Muscle layer of duodenum (tissue), 2 donors: Measurements from ENCODE around the gene SOX6.
"Not testable (repeated sequence)": the region's sequence is repeated elsewhere in the genome, so short reads cannot be mapped to it uniquely, and the experiment has no call there.

Experiments
- H3K27ac ChIP-seq: one replicate; pipeline ENCODE4 v1.7.0; 2013; ENCODE audit warnings: mild to moderate bottlenecking, low read length
- H3K27me3 ChIP-seq: one replicate; pipeline ENCODE4 v1.7.0; 2013; ENCODE audit warnings: low read depth, mild to moderate bottlenecking, control low read depth, low read length
- H3K36me3 ChIP-seq, 2 donors: one replicate each; pipeline ENCODE4 v1.7.0; 2013; ENCODE audit warnings: low read length in 2 of 2, control low read depth in 1 of 2, mild to moderate bottlenecking in 1 of 2; ENCODE audit not compliant: insufficient read depth in 2 of 2, control insufficient read depth in 1 of 2
- H3K4me1 ChIP-seq, 2 donors: one replicate each; pipeline ENCODE4 v1.7.0; 2013; ENCODE audit warnings: low read length in 2 of 2, mild to moderate bottlenecking in 2 of 2, control low read depth in 1 of 2, moderate library complexity in 1 of 2; ENCODE audit not compliant: insufficient read depth in 2 of 2, control insufficient read depth in 1 of 2
- H3K4me3 ChIP-seq, 2 donors: one replicate each; pipeline ENCODE4 v1.7.0; 2013; ENCODE audit warnings: low read length in 2 of 2, low read depth in 1 of 2, mild to moderate bottlenecking in 1 of 2
- H3K9me3 ChIP-seq, 2 donors: one replicate each; pipeline ENCODE4 v1.7.0; 2013; ENCODE audit warnings: low read length in 2 of 2, control low read depth in 1 of 2, mild to moderate bottlenecking in 1 of 2; ENCODE audit not compliant: control insufficient read depth in 1 of 2
- donor health status: healthy.

SOX6 gene

GRCh38 chr11:16385099-16385498 is 28.8 kb upstream of the SOX6 start:
- H3K9me3 ChIP-seq, result no peaks in the 10 kb centered on the region
- H3K27me3 ChIP-seq, result no peaks in the 10 kb centered on the region
- H3K27ac ChIP-seq, result no peak overlapping the region

GRCh38 chr11:16382638-16383380 is 26.5 kb upstream of the SOX6 start:
- no peaks in the 10 kb centered on the region for H3K4me1 ChIP-seq
- H3K27ac ChIP-seq, result no peak overlapping the region
- H3K27me3 ChIP-seq, result no peaks in the 10 kb centered on the region
- no peaks in the 10 kb centered on the region for H3K36me3 ChIP-seq
- H3K4me3 ChIP-seq, result no peak overlapping the region
- no peaks in the 10 kb centered on the region for H3K9me3 ChIP-seq

More at GRCh38 chr11:16385099-16385498, 28.8 kb upstream of the SOX6 start:
- Histone ChIP-seq H3K36me3 (no peaks in the 10 kb centered on the region), H3K4me1 (no peaks in the 10 kb centered on the region), H3K4me3 (no peak overlapping the region)

GRCh38 chr11:16382186-16382585 is 25.8 kb upstream of the SOX6 start:
- Histone ChIP-seq H3K4me1 (no peaks in the 10 kb centered on the region), H3K36me3 (no peaks in the 10 kb centered on the region), H3K9me3 (no peaks in the 10 kb centered on the region), H3K27me3 (no peaks in the 10 kb centered on the region), H3K4me3 (no peak overlapping the region), H3K27ac (no peak overlapping the region)

GRCh38 chr11:16380941-16381568 is 24.7 kb upstream of the SOX6 start:
- Histone ChIP-seq H3K4me3 (no peak overlapping the region), H3K4me1 (no peaks in the 10 kb centered on the region), H3K9me3 (no peaks in the 10 kb centered on the region), H3K27me3 (no peaks in the 10 kb centered on the region), H3K27ac (no peak overlapping the region), H3K36me3 (no peaks in the 10 kb centered on the region)

- no peaks in the 10 kb centered on the region for H3K27me3 ChIP-seq
- H3K36me3 ChIP-seq, result no peaks in the 10 kb centered on the region
- H3K4me3 ChIP-seq, result no peak overlapping the region
- H3K9me3 ChIP-seq, result no peaks in the 10 kb centered on the region
- H3K4me1 ChIP-seq, result no peaks in the 10 kb centered on the region
- H3K27ac ChIP-seq, result no peak overlapping the region
These were observed 22.6 kb upstream of the SOX6 start for GRCh38 chr11:16378906-16379305.

- H3K9me3 ChIP-seq, result no peaks in the 10 kb centered on the region
- H3K27ac ChIP-seq, result no peak overlapping the region
- H3K27me3 ChIP-seq, result no peaks in the 10 kb centered on the region
- H3K4me1 ChIP-seq, result no peaks in the 10 kb centered on the region
- no peaks in the 10 kb centered on the region for H3K36me3 ChIP-seq
- H3K4me3 ChIP-seq, result no peak overlapping the region
These were observed 21.4 kb upstream of the SOX6 start for GRCh38 chr11:16377746-16378145.

- H3K4me1 ChIP-seq, H3K36me3 ChIP-seq, H3K27ac ChIP-seq, H3K4me3 ChIP-seq, H3K9me3 ChIP-seq, H3K27me3 ChIP-seq: not testable (repeated sequence)
These were observed 19.3 kb upstream of the SOX6 start for GRCh38 chr11:16375664-16376063.

GRCh38 chr11:16373768-16374167 is 17.4 kb upstream of the SOX6 start:
- Histone ChIP-seq H3K9me3 (no peaks in the 10 kb centered on the region), H3K36me3 (no peaks in the 10 kb centered on the region), H3K4me3 (no peak overlapping the region), H3K4me1 (no peaks in the 10 kb centered on the region), H3K27ac (no peak overlapping the region), H3K27me3 (no peaks in the 10 kb centered on the region)

GRCh38 chr11:16372355-16372754 is 16.0 kb upstream of the SOX6 start:
- H3K27me3 ChIP-seq, result no peaks in the 10 kb centered on the region
- H3K4me3 ChIP-seq, result no peak overlapping the region
- no peaks in the 10 kb centered on the region for H3K4me1 ChIP-seq
- H3K27ac ChIP-seq, result no peak overlapping the region
- no peaks in the 10 kb centered on the region for H3K9me3 ChIP-seq
- H3K36me3 ChIP-seq, result no peaks in the 10 kb centered on the region

GRCh38 chr11:16367252-16367651 is 10.9 kb upstream of the SOX6 start:
- Histone ChIP-seq H3K4me1 (no peaks in the 10 kb centered on the region), H3K27me3 (no peaks in the 10 kb centered on the region), H3K9me3 (no peaks in the 10 kb centered on the region), H3K4me3 (no peak overlapping the region), H3K36me3 (no peaks in the 10 kb centered on the region), H3K27ac (no peak overlapping the region)

- Histone ChIP-seq H3K27ac (no peak overlapping the region), H3K4me1 (no peaks in the 10 kb centered on the region), H3K4me3 (no peak overlapping the region), H3K9me3 (no peaks in the 10 kb centered on the region), H3K36me3 (no peaks in the 10 kb centered on the region), H3K27me3 (no peaks in the 10 kb centered on the region)
These were observed 9.4 kb upstream of the SOX6 start for GRCh38 chr11:16365581-16366228.
